ENCODE measurements around the gene ACSL1.
A peak's percentile ranks its signal among the peaks of the same experiment; 100 is the strongest.

The ACSL1 gene

GRCh38 chr4:184808713-184809050, 17.1 kb downstream of the ACSL1 start:
- no peak for DNase-seq

DNA sequence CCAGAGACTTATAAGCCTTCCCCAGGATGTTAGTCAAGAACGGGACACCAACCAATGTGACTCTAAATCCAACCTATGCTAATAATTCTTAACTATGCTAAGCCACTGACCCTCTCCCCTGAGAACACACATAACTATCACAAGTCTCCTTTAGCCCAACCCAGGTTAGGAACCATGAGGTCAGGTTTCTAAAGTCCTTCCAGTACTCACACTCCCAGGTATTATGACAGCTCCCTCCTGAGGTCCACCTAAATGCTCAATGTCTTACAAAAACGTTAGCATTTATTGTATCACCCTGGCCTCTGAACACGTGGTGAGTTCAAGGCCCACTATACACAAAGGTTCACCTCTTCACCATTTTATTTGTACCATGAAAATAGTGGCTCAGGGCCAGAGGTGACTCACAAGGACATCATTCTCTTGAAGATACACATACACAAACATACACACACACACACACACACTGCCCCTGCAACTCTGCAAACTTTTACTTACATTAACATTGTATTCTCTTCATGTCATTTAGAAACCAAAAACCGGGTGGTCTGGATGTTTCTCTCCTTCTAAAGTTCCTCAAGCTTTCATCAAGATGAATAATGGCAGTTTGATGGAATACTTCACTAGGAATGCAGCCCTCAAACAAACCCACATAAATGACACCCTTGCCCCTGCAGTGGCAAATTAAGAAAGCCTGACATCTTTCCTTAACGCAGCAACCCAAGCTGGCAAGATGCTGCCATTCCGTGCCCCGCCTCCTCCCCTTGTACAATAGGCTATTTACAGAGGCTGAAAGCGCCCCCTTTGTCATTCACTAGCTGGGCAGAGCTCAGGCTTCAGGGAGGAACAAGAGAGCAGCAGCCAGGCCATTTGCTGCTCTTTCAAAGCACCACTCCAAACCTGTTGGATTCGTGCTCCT, 17.7 kb downstream of the ACSL1 start:
- no peak for DNase-seq

GRCh38 chr4:184807256-184807655, 18.5 kb downstream of the ACSL1 start:
- DNase-seq, result no peak

DNA sequence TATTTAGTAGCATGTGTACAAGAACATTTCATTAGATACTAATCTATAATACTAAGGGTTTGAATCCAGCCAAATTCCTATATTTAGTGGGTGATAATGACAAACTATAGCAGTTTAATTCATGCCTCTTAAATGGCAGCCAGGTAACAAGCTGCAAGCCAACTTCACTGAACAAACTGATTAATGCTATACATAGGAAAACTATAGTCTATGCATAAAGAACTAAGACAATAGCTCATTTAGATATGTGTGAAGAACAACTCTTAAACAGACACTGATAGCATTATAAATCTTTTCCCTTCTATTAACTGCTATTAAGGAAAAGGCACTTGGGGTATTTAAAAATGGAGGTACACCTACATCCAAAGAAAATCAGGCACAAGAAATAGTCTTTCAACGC, 19.1 kb downstream of the ACSL1 start:
- DNase-seq, result no peak

DNA sequence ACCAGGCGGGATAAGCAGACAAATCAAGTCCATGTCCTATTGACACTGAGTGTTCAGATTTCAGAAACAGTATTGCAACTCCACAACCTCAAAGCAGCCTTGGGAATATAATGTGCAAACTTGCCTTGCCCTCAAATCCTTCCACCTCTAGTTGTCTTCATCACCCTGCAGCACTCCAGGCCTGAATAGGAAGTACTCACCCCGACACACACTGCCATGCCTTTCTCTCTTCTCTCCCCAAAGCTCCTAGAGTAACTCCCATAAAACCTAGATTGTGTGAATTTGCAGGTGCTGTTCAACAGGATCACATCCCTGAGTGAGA, 19.6 kb downstream of the ACSL1 start:
- no peak for DNase-seq

DNA sequence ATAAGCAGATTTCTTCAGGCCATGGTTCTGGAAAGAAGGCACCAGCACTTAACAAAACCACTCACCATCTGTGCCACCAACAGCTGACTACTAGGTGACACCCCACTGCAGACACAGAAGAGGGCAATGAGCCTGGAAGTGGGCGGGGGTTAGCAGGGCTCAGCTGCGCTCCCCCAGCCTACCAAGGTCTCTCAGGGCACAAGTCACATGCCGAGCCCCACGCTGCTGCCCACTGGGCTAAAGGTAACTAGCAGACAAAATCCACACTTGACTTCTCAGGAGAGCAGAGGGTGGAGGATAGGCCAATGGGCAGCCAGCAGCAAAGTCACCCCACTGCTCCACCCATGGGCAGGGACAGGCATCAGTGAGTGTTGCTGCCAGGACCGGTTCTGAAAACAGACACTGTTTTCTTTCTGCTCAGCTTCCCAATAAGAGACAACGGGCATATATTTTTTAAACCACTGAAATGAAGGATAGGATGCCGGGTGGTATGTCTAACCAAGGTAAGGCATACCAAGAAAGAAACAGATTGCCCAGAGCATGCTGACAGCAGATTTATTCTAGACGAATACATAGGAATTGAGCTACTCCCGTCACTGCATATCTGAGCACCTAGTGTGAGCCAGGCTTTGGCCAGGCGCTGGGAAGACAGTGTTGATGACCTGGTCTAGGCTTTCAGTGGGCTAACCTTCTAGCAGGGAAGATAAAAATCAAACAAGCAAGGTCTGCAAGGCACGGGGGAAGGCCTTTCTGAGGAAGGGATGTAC, 20.1 kb downstream of the ACSL1 start:
- peak; percentile 47 for DNase-seq

- no peak for DNase-seq
Measured at GRCh38 chr4:184804621-184805020, 21.1 kb downstream of the ACSL1 start.

DNA sequence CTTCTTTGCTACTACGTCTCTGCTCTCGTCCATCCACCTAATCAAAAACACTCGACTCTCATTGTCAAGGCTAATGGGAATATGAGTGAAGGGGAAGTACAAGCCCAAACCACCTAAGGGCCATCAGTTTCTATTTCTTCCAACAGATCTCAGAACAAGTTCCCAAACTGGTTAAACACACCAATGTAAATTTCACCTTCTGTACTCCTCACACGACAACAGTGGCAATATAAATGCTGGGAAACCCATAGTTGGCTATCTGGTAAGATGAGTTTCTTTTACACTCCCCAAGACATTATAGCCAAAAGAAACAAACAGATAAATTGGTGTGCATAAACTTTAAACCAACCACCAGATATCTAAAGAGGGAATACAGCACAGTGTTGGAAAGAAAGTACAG, 21.9 kb downstream of the ACSL1 start:
- no peak for DNase-seq

- DNase-seq, result no peak
Measured at GRCh38 chr4:184803133-184803532, 22.6 kb downstream of the ACSL1 start.

- DNase-seq, result no peak
Measured at GRCh38 chr4:184802697-184803015, 23.1 kb downstream of the ACSL1 start.

GRCh38 chr4:184801781-184802696, 23.7 kb downstream of the ACSL1 start:
- no peak for DNase-seq

DNA sequence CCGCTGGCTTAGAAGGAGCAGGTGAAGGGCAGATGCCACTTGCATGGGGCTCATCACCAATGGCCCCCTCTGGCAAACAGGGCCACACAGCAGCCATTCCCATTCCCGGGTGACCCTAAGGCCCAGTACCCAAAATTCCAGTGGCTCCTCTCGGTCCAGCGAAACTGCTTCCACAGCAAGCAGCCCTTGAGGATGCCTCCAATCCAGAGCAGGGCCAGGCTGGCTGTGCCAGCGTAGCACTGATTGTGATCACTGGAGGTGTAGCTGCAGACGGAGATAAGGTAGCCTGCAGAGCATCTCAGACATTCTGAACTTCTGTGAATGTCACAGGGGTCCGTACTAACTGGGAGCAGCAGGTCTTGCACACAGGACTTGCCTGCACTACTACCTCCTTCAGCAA, 27.3 kb downstream of the ACSL1 start:
- DNase-seq, result no peak

DNA sequence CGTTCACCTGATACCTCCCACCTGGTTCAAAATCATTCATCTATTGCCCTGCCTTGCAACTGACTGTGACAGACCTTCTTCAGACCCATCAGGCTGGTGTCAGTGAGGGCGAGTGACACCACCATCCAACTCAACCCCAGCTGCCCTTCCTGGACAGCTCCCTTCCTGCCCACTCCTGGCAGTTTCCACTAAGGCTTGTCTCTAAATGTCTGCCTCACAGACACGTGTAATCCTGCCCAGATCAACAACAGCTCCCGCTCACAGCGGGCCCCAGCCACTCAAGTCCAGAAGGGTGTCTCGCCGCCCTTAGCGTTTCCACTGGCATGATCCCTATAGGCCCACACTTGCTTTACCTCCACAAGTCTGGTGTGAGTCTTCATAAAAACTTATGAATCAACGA, 28.9 kb downstream of the ACSL1 start:
- DNase-seq, result no peak

- no peak for DNase-seq
Measured at GRCh38 chr4:184795214-184795844, 30.4 kb downstream of the ACSL1 start.

DNA sequence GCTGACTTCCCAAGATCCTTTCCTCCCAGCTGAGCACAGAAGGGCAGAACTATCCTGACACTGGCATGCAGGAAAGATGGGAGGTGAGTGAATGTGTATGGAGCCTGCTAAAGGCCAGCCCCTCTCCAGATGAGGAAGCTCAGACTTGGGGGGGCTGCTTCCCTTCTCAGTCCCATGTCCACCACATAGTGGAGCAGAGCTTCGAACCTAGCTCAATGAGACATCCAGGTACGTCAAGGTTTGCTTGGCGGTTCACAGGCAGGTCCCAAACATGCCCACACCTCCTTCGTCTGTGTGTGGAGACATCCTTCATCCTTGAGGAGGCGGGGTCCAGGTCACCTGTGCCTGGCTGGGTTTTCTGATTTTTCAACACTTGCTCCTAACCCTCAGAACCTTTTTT, 31.3 kb downstream of the ACSL1 start:
- DNase-seq, result no peak

- no peak for DNase-seq
Measured at GRCh38 chr4:184793735-184794355, 31.9 kb downstream of the ACSL1 start.

DNA sequence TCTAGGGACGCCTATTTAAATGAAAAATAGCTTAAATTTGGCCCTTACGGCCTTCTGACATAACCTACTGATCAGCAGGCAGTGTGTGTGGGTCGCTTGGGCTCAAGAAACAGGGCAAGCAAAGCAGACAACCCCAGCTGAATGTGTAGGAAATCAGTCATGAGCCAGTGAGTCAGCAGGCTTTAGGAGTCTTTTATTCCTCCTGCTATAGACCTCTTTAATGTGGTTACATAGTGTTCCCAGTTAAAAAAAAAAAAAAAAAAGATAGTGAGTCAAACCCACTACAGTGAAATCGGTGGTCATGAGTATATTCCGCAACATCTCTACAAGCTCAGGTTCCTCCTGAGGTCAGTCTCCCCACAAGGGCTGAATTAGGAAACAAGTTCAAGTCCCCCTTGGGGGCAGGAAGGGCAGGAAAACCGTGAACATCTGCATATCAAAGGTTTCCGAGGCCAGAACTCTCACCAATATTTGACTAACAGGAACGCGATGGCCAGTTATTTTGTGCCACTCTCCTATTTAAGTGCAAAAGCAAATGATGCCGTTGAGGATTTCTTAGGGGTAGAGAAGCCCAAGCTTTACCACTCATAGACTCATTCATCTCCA, 32.7 kb downstream of the ACSL1 start:
- peak; percentile 54 for DNase-seq

GRCh38 chr4:184792334-184792733, 33.4 kb downstream of the ACSL1 start:
- no peak for DNase-seq

DNA sequence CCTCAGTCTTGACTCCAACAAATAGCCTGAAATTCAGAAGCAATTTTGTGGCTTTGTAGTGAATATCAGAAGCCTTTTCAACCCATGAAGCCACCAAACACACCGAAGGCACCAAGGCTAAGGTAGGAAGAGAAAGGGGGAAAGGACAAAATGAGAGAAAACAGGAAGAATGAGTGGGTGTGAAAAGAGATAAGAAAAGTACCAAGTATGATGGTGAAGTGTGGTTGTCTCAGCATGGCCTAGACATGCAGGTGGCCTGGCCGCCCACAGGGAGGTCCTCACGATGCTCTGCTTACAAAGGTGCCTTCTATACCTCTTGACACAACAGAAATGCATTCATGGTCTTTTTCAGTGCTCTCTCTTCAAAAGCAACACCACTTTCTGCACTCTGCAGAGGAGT, 34.9 kb downstream of the ACSL1 start:
- DNase-seq, result no peak

- DNase-seq, result no peak
Measured at GRCh38 chr4:184787766-184788503, 37.8 kb downstream of the ACSL1 start.

DNA sequence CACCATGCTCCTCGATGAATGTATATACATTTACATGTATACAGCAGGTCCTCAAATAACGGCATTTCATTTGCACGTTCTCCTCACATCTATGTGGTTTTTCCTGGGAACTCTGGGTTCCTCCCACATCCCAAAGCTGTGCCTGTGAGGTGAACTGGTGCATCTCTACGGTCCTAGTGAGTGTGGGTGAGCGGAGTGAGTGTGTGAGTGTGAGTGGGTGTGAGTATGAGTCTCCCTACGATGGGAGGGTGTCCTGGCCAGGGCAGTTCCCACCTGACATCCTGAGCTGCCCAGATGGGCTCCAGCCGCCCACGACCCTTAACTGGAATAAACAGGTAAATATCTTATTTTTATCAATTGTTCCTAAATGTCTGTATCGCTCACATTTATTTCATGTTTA, 40.0 kb downstream of the ACSL1 start:
- DNase-seq, result no peak
